ENCODE results near the gene CTPS2. TPM values are rescaled to one million over a fixed set of nuclear protein-coding genes. Genes with fewer than 3 reads are reported as not detected.

Gene CTPS2
- total RNA-seq, 1 donor from 2014 or later = 116 TPM

- no peaks in the 10 kb centered on the region for H4K20me1 ChIP-seq (ENCODE audit: low read depth)
- H3K4me3 Mint-ChIP-seq = no peak overlapping the region
- H2AFZ ChIP-seq (replicated peaks) = no peak overlapping the region
- no peaks in the 10 kb centered on the region for H3K27me3 ChIP-seq
- no peaks in the 10 kb centered on the region for H3K27me3 Mint-ChIP-seq (ENCODE audit: insufficient read depth, low read depth)
- no peaks in the 10 kb centered on the region for H3F3A ChIP-seq (ENCODE audit: low read depth)
- DNase-seq (ENCODE audit: low spot score) = no peak
- no peak overlapping the region for H3K27ac Mint-ChIP-seq
- H3K4me3 ChIP-seq = no peak overlapping the region
- no peaks in the 10 kb centered on the region for H3K9me3 Mint-ChIP-seq
- no peak overlapping the region for H3K27ac ChIP-seq
- no peaks in the 10 kb centered on the region for H3K9me3 ChIP-seq (ENCODE audit: low read depth)
- no peaks in the 10 kb centered on the region for H3K79me2 ChIP-seq (ENCODE audit: low read depth)
- H3K36me3 Mint-ChIP-seq = peaks cover 44% of the 10 kb centered on the region
- no peak for TF ChIP-seq EZH2phosphoT487 (IDR thresholded peaks at IDR 0.05)
- no peak overlapping the region for H3K9ac ChIP-seq
- H3K36me3 ChIP-seq = no peaks in the 10 kb centered on the region
- no peaks in the 10 kb centered on the region for H3K4me1 Mint-ChIP-seq
- H3K4me2 ChIP-seq = no peak overlapping the region
- H3K4me1 ChIP-seq = no peaks in the 10 kb centered on the region
Observed at GRCh38 chrX:16593801-16594200, 118.7 kb downstream of the CTPS2 start.

- no peak overlapping the region for H3K4me2 ChIP-seq
- H3K4me3 Mint-ChIP-seq = no peak overlapping the region
- no peak for DNase-seq (ENCODE audit: low spot score)
Observed at GRCh38 chrX:16592194-16592770, 120.2 kb downstream of the CTPS2 start.

GRCh38 chrX:16589826-16590225 is 122.6 kb downstream of the CTPS2 start:
- no peak overlapping the region for H3K4me2 ChIP-seq
- DNase-seq (ENCODE audit: low spot score) = no peak
- Mint-ChIP-seq H3K27me3 (ENCODE audit: insufficient read depth, low read depth) (no peaks in the 10 kb centered on the region), H3K36me3 (peaks cover 54% of the 10 kb centered on the region), H3K9me3 (no peaks in the 10 kb centered on the region), H3K4me3 (no peak overlapping the region), H3K27ac (no peak overlapping the region), H3K4me1 (no peaks in the 10 kb centered on the region)
- no peaks in the 10 kb centered on the region for H4K20me1 ChIP-seq (ENCODE audit: low read depth)
- H3K27me3 ChIP-seq = no peaks in the 10 kb centered on the region
- no peak overlapping the region for H3K4me3 ChIP-seq
- no peak overlapping the region for H3K27ac ChIP-seq
- TF ChIP-seq EZH2 (IDR thresholded peaks at IDR 0.05) (no peak), CTCF (IDR thresholded peaks at IDR 0.05) (no peak), EZH2phosphoT487 (IDR thresholded peaks at IDR 0.05) (no peak)
- no peaks in the 10 kb centered on the region for H3K9me3 ChIP-seq (ENCODE audit: low read depth)
- H2AFZ ChIP-seq (replicated peaks) = no peak overlapping the region
- H3K36me3 ChIP-seq = no peaks in the 10 kb centered on the region
- H3K79me2 ChIP-seq (ENCODE audit: low read depth) = no peaks in the 10 kb centered on the region
- H3K4me1 ChIP-seq = no peaks in the 10 kb centered on the region
- no peak overlapping the region for H3K9ac ChIP-seq
- no peaks in the 10 kb centered on the region for H3F3A ChIP-seq (ENCODE audit: low read depth)

More at GRCh38 chrX:16592194-16592770, 120.2 kb downstream of the CTPS2 start:
- Histone ChIP-seq H3K9ac (no peak overlapping the region), H3K9me3 (ENCODE audit: low read depth) (no peaks in the 10 kb centered on the region), H4K20me1 (ENCODE audit: low read depth) (no peaks in the 10 kb centered on the region), H2AFZ (replicated peaks) (no peak overlapping the region), H3K4me1 (no peaks in the 10 kb centered on the region), H3K79me2 (ENCODE audit: low read depth) (no peaks in the 10 kb centered on the region), H3K27me3 (no peaks in the 10 kb centered on the region), H3F3A (ENCODE audit: low read depth) (no peaks in the 10 kb centered on the region), H3K27ac (no peak overlapping the region), H3K4me3 (no peak overlapping the region), H3K36me3 (no peaks in the 10 kb centered on the region)
- Mint-ChIP-seq H3K27ac (no peak overlapping the region), H3K9me3 (no peaks in the 10 kb centered on the region), H3K27me3 (ENCODE audit: insufficient read depth, low read depth) (no peaks in the 10 kb centered on the region), H3K4me1 (no peaks in the 10 kb centered on the region), H3K36me3 (peaks cover 51% of the 10 kb centered on the region)
- no peak for TF ChIP-seq EZH2 (IDR thresholded peaks at IDR 0.05)
- TF ChIP-seq EZH2phosphoT487 (IDR thresholded peaks at IDR 0.05) = no peak
- TF ChIP-seq CTCF (IDR thresholded peaks at IDR 0.05) = no peak

- H3K4me2 ChIP-seq = no peak overlapping the region
- H3K4me1 Mint-ChIP-seq = no peaks in the 10 kb centered on the region
- TF ChIP-seq CTCF (IDR thresholded peaks at IDR 0.05) (no peak), EZH2 (IDR thresholded peaks at IDR 0.05) (no peak), EZH2phosphoT487 (IDR thresholded peaks at IDR 0.05) (no peak)
- no peaks in the 10 kb centered on the region for H4K20me1 ChIP-seq (ENCODE audit: low read depth)
- H3K27ac Mint-ChIP-seq = no peak overlapping the region
- no peak overlapping the region for H3K9ac ChIP-seq
- H3K4me1 ChIP-seq = no peaks in the 10 kb centered on the region
- H3K27me3 ChIP-seq = no peaks in the 10 kb centered on the region
- no peak overlapping the region for H3K27ac ChIP-seq
- H3K4me3 ChIP-seq = no peak overlapping the region
- no peaks in the 10 kb centered on the region for H3K9me3 ChIP-seq (ENCODE audit: low read depth)
- H3K4me3 Mint-ChIP-seq = no peak overlapping the region
- no peaks in the 10 kb centered on the region for H3K36me3 ChIP-seq
- no peaks in the 10 kb centered on the region for H3F3A ChIP-seq (ENCODE audit: low read depth)
- H2AFZ ChIP-seq (replicated peaks) = no peak overlapping the region
- no peak for DNase-seq (ENCODE audit: low spot score)
- peaks cover 52% of the 10 kb centered on the region for H3K36me3 Mint-ChIP-seq
- H3K79me2 ChIP-seq (ENCODE audit: low read depth) = no peaks in the 10 kb centered on the region
- H3K9me3 Mint-ChIP-seq = no peaks in the 10 kb centered on the region
- H3K27me3 Mint-ChIP-seq (ENCODE audit: insufficient read depth, low read depth) = no peaks in the 10 kb centered on the region
Observed at GRCh38 chrX:16589211-16589610, 123.3 kb downstream of the CTPS2 start.

Measured in neural progenitor cell (in vitro differentiated cells).